NCI-H1930 (cell line): Measurements from ENCODE around the gene ABLIM2.

Experiments used
- DNase-seq, 2 experiments: peaks; one replicate each; lab custom pipeline; 2025; lab: John Stamatoyannopoulos, UW

The ABLIM2 gene

GRCh38 chr4:7981738-7982394, 176.7 kb downstream of the ABLIM2 start:
- DNase-seq: no peak

GRCh38 chr4:7980036-7980435, 178.6 kb downstream of the ABLIM2 start:
- no peak for DNase-seq

DNA sequence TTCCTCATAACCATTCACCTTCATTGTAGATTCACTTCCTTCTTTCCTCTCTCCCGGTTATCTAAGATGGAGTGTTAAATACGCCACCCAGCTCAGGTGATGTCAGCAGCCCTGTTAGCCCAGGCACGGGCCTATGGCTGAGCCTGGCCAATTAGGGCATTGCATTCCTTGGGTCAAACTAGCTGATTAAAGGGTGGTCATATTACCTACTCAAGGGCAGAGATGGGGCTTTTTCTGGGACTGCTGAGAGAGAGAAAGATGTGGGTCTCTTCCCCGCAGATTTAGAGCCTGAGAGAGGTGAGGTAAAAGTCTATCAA, 179.0 kb downstream of the ABLIM2 start:
- DNase-seq: no peak

GRCh38 chr4:7978907-7979651, 179.5 kb downstream of the ABLIM2 start:
- no peak for DNase-seq

DNA sequence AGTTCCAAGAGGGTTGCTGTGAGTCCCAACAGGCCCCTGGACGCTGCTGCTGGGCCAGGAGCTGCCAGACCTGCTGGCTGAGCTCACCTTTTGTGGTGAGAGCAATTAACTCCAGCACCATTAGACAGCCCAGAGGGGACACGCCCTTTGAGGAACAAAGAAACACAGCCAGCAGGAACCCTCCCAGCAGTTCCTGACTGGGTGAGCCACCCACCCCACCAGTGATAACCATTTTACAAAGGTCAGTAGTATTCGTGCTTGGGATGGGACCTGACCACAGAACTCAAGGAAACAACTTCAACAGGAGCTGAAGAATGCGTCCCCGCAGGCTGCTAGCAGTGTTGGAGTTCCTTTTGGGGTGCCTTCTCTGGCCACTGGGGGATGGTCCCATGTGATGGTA, 180.1 kb downstream of the ABLIM2 start:
- no peak for DNase-seq

- DNase-seq: no peak
These were observed 182.0 kb downstream of the ABLIM2 start for GRCh38 chr4:7976634-7977033.

DNA sequence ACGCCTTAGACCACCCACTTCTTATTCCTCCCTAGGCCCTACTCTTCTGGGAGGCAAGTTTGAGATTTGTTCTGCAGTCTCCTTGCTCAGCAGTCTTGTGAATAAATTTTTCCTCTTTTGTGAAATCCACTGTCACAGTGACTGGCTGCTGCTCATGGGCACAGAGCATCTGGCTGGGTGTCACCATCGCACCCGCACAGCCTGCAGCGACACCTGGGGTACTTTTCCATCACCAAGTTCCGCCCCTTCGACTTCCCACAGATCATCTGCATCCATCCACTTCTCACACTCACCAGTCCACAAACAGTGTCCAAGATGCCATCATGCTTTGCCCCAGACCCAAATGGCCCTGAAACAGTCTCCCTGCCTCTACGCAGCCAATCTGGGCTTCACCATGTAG, 182.6 kb downstream of the ABLIM2 start:
- DNase-seq: no peak

DNA sequence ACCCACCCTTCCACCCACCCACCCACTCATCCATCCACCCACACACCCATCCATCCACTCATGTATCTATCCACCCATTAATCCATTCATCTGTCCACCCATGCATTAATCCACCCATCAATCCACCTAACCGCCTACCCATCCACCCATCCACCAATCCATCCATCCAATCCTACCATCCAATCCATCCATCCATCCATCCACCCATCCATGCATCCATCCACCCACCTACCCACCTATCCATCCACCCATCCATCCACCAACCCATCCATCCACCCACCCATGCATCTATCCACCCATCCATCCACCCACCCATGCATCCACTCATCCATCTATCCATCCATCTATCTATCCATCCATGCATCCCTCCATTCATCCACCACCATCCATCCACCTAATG, 184.2 kb downstream of the ABLIM2 start:
- no peak for DNase-seq

- DNase-seq: no peak
These were observed 185.1 kb downstream of the ABLIM2 start for GRCh38 chr4:7973545-7973981.

DNA sequence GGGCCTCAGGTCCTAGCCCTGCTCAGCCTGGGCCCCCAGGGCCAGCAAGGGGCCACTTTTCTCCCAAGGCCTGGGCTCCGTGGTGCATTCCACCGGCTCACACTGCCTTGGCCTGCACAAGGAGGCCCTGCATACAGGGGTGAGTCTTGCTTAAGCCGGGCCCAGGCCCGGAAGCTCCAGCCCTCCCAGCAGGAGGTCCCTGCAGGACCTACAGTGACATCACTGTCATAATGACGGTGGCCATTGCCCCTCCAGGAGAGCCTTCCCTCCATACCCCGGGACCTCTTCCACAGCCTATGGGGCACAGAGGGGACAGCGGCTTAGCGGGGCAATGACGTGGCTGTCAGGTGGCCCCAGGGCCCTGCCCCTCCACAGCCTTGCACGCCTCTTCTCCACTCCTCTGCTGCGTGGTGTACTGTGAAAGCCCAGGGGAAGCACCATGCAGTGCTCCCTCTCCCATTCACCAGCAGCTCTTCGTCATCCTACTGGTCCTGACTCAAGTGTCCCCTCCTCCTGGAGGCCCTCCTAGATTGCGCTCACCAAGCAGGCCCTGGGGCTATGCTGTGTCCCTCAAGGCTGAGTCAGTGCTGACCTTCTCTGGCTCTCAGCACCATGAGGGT, 186.6 kb downstream of the ABLIM2 start:
- no peak for DNase-seq

DNA sequence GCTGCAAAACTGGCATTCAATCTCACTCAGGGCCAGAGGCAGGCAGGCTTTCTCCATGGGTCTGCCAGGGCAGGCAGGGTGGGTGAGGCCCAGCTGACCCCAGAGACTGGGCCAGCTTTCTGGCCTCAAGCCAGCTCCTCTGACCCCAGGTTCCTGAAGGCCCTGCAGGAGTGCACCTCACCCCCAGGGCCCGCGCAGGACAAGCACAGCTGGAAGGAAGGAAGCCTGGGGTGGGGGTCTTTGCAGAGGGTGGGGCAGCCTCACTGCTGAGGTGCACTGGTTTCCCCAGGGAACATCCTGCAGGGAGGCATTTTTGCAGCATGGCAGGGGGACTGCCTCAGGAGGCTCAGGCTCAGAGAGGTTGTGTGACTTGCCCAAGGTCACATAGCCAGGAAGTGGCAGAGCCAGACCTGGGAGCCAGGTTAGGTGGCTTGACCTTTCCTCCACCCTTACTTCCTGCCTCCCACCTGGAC, 187.4 kb downstream of the ABLIM2 start:
- no peak for DNase-seq

- DNase-seq: no peak
These were observed 188.2 kb downstream of the ABLIM2 start for GRCh38 chr4:7970361-7970946.

DNA sequence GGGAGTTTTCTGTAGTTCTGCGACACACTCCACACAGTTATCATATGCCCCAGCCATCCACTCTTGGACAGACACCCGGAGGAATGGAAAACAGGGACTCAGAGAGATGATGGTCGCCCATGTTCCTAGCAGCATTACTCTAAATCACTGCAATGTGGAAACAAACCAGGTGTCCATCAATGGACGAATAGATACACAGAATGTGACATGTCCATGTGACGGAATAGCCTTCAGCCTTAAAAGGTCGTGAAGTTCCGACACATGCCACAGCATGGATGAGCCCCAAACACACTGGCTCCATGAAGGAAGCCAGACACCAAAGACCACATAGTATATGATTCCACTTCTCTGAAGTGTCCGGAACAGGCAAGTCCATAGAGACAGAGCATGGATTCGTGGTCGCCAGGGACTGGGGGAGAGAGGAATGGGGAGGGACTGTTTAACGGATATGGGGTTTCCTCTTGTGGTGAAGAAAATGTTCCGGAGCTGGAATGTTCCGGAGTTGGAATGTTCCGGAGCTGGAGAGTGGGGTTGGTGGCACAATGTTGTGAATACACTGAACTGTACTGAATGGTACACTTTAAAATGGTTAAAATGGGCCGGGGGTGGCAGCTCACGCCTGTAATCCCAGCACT, 190.2 kb downstream of the ABLIM2 start:
- DNase-seq: no peak

DNA sequence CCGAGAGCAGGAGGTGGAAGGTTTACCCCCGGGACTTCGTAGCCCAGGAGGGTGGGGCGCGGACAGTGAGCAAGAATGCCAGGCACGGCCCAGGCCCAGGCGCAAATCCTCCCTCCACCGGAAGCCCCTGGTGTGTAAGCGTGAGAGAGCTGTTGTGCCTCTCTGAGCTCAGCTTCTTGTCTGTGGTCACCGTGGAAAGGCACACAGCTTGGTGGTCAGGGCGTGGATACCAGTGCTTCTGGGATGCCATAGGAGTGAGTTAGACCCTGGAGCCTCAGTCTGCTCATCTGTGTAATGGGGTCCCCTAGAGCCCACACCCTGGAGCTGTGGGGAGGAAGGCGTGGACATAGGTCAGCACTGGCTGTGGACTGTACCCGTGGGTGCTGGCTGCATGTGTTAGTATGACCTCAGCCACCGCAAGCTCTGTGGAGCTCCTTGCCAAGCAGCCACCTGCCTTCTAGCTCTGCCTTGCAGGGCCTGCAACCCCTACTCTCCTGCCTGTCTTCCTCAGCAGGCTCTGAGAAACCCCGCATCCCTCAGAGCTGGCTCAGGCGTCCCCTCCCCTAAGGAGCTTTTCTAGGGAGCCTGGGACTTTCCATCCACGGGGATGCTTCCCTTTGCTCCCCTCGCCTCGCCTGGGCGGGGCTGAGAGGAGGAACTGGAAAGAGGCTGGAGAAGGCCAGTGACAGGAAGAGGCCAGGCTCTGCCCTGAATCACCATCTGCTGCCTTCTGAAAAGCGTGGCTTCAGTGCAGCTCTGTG, 190.9 kb downstream of the ABLIM2 start:
- no peak for DNase-seq

GRCh38 chr4:7967063-7967440, 191.6 kb downstream of the ABLIM2 start:
- no peak for DNase-seq

DNA sequence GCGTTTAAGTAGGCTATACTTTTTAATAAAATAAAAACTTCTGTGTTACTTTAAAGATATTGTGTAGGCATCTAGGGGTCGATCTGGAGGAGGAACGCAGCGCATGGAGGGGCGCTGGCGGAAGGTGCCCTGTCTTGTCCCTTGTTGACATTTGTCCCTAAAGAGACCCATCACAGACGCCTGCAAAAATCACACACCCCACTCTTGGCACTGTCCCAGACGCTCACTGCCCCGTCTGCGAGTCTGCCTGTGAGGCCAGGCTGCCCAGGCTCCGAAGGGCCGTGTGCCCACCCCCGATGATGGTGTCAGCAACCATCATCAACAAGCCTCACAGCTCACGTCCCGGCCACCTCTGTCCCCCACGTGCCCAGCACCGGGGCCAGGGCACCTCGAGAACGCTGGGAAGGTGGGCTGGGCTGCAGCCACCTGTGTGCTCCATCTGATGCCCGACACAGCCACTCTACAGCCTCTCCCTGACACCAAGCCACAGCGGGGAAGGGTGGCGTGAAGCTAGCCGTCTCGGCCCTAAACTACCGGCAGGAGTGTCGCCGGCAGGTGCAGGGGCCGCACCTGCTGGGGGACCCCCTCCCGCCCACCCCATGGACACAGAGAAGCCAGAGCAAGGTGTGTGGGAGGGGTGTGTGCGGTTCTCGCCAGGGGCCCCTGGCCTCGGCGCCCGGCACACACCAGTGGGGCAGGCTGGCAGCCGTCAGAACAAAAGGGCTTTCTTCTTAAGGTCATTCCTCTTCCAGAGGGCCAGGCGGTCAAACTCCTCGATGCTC, 192.1 kb downstream of the ABLIM2 start:
- DNase-seq: no peak

DNA sequence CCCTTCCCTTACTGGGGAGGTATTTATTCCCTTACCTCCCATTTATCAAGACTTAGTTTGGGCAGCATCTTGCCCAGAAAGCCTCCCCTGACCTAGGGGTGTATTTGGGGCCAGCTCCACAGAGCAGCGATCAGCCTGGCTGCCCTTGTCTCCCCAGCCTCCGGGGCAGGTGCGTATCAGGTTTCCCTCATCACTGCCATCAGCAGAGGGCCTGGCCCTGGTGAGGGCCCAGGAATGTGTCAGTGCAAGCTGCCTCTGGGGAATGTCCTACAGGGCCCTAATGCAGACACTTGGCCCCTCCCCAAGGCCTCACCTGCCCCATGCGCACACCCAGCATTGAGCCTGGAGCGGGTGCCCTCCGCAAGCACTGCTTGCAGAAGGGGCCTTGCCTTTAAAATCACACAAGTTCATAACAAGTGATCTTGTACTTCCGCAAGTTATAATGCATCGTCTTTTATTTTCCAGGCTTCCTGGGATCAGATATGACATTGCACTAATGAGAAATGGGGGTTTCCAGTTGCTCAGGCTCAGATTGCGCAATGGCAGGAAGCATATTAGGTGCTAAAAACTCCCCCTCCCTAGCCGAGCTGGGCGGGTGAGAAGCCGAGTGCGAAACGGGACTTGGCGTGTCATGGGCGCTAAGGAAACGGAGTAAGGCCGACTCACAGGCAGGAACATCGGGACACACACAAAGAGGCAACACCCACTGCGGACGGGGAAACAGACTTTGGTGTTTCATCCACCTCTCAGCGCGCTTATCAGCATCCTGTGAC, 193.5 kb downstream of the ABLIM2 start:
- no peak for DNase-seq

GRCh38 chr4:7964459-7964858, 194.2 kb downstream of the ABLIM2 start:
- no peak for DNase-seq

DNA sequence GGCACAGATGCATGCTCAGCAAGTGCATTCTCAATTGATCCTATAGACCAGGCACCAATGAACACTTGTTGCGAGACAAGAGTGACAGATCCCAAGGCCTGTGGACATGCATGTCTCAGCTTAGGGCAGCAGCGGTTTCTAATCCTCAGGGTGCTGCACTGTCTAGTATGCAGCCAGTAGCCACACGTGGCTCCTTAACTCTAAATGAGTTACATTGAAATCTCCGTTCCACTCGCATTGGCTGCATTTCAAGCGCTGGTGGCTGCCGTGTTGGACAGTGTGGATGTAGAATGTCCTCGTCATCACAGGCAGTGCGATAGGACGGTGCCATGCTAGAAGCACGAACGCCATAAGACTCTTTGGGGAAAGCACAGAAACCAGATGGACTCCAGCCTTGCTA, 194.9 kb downstream of the ABLIM2 start:
- DNase-seq: no peak
